Measurements from ENCODE around the gene GIN1. TPM values are rescaled to one million over a fixed set of nuclear protein-coding genes. Genes with fewer than 3 reads are reported as not detected.

GIN1 gene
- total RNA-seq, 3 donors from 2014 or later (not counting 1 experiment from before 2014, with no cell fraction given) = 3.3 to 3.6 (median 3.4) TPM

DNA sequence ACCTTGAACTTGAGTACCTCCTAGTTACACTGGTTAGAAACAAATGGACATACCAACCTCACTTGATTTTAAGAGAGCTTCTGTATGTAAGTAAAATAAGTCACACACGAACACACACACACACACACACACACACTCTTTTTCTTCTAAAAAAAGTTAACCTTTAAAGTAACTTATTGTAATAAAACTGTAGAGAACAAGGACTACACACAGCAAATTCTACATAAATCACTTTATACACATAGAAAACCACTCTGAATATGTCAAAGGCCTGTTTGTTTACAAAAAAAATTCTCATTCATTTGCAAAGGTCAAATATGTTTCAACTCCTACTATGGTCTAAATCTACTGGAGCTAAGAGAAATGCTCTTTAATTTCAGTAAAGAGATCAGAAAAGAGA, 29.1 kb downstream of the GIN1 start:
- Mint-ChIP-seq H3K9me3 (no peaks in the 10 kb centered on the region), H3K4me1 (no peaks in the 10 kb centered on the region), H3K36me3 (peaks cover 21% of the 10 kb centered on the region), H3K4me3 (no peak overlapping the region), H3K27ac (no peak overlapping the region), H3K27me3 (ENCODE audit: low read depth in 2 of 2) (no peaks in the 10 kb centered on the region)
- ATAC-seq (no peak), DNase-seq (no peak)
- no CpG with 5 or more reads among the region's 1 CpG for WGBS (ENCODE audit: insufficient coverage)
- Histone ChIP-seq H3K4me3 (ENCODE audit: low read length) (no peak overlapping the region), H3K27ac (ENCODE audit: low read length) (no peak overlapping the region), H3K36me3 (ENCODE audit: control insufficient read depth, insufficient read depth, low read length) (peaks cover 29% of the 10 kb centered on the region), H3K4me1 (ENCODE audit: control insufficient read depth, insufficient read depth, low read length) (no peaks in the 10 kb centered on the region), H3K27me3 (ENCODE audit: control insufficient read depth, insufficient read depth, low read length) (no peaks in the 10 kb centered on the region), H3K9me3 (ENCODE audit: control insufficient read depth, insufficient read depth, low read length) (no peaks in the 10 kb centered on the region)
- TF ChIP-seq, protein P1, sequence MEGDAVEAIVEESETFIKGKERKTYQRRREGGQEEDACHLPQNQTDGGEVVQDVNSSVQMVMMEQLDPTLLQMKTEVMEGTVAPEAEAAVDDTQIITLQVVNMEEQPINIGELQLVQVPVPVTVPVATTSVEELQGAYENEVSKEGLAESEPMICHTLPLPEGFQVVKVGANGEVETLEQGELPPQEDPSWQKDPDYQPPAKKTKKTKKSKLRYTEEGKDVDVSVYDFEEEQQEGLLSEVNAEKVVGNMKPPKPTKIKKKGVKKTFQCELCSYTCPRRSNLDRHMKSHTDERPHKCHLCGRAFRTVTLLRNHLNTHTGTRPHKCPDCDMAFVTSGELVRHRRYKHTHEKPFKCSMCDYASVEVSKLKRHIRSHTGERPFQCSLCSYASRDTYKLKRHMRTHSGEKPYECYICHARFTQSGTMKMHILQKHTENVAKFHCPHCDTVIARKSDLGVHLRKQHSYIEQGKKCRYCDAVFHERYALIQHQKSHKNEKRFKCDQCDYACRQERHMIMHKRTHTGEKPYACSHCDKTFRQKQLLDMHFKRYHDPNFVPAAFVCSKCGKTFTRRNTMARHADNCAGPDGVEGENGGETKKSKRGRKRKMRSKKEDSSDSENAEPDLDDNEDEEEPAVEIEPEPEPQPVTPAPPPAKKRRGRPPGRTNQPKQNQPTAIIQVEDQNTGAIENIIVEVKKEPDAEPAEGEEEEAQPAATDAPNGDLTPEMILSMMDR (IDR thresholded peaks at IDR 0.05) = no peak
- intact Hi-C loops (cut with micrococcal nuclease) = no loop called here

DNA sequence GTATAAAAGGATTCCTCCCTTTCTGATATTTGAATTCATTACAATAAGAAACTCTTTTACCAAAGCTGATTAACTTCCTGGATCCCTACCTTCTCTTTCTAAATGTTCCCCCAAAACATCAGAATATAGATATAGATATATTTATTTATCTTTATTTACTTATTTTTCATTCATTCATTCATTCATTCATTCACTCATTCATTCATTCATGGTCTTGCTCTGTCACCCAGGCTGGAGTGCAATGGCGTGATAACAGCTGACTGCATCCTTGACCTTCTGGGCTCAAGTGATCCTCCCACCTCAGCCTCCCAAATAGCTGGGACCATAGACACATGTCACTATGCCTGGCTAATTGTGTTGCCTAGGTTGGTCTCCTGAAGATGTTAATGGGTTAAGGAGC, 30.7 kb downstream of the GIN1 start:
- Mint-ChIP-seq H3K9me3 (peaks cover 0 to under 1% of the 10 kb centered on the region in 2 donors), H3K27me3 (ENCODE audit: low read depth in 2 of 2) (no peaks in the 10 kb centered on the region), H3K27ac (no peak overlapping the region), H3K36me3 (peaks cover 35% of the 10 kb centered on the region), H3K4me1 (no peaks in the 10 kb centered on the region), H3K4me3 (no peak overlapping the region)
- TF ChIP-seq, protein P1 (IDR thresholded peaks at IDR 0.05) = no peak
- intact Hi-C loops (cut with micrococcal nuclease) = no loop called here
- Histone ChIP-seq H3K4me1 (ENCODE audit: control insufficient read depth, insufficient read depth, low read length) (no peaks in the 10 kb centered on the region), H3K36me3 (ENCODE audit: control insufficient read depth, insufficient read depth, low read length) (peaks cover 38% of the 10 kb centered on the region), H3K9me3 (ENCODE audit: control insufficient read depth, insufficient read depth, low read length) (no peaks in the 10 kb centered on the region), H3K27ac (ENCODE audit: low read length) (no peak overlapping the region), H3K4me3 (ENCODE audit: low read length) (no peak overlapping the region), H3K27me3 (ENCODE audit: control insufficient read depth, insufficient read depth, low read length) (no peaks in the 10 kb centered on the region)
- WGBS (ENCODE audit: insufficient coverage) = 100% methylated on average over 1 of the region's 1 CpG
- DNase-seq = no peak
- no peak for ATAC-seq

DNA sequence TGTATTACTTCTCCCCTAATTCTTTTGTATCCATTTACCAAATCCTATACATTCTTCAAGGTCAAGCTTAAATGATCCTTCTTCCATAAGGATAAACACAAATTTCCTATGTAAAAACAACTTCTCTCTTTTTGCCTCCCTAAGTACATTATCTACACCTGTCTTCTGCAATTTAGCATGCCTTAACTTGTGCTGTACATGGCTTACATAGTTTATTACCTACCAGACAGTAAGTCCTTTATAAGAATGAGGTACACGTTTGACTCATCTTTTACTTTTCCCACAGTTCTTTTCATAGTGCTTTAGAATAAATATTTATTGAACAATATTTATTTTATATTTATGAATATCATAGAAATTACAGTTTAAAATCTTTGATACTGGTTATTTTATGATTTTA, 33.4 kb downstream of the GIN1 start:
- no peak overlapping the region for H3K4me3 Mint-ChIP-seq
- no peak overlapping the region for H3K27ac Mint-ChIP-seq
- H3K4me3 ChIP-seq (ENCODE audit: low read length) = no peak overlapping the region
- no peak for ATAC-seq
- DNase-seq = no peak
- peaks cover 50% of the 10 kb centered on the region for H3K36me3 Mint-ChIP-seq
- H3K27ac ChIP-seq (ENCODE audit: low read length) = no peak overlapping the region
- no peaks in the 10 kb centered on the region for H3K4me1 Mint-ChIP-seq
- intact Hi-C loops (cut with micrococcal nuclease) = no loop called here
- no peaks in the 10 kb centered on the region for H3K9me3 ChIP-seq (ENCODE audit: control insufficient read depth, insufficient read depth, low read length)
- peaks cover 34% of the 10 kb centered on the region for H3K36me3 ChIP-seq (ENCODE audit: control insufficient read depth, insufficient read depth, low read length)
- H3K27me3 ChIP-seq (ENCODE audit: control insufficient read depth, insufficient read depth, low read length) = no peaks in the 10 kb centered on the region
- TF ChIP-seq, protein P1 (IDR thresholded peaks at IDR 0.05) = no peak
- H3K27me3 Mint-ChIP-seq (ENCODE audit: low read depth in 2 of 2) = no peaks in the 10 kb centered on the region
- peaks cover 14 to 21% of the 10 kb centered on the region in 2 donors for H3K9me3 Mint-ChIP-seq
- H3K4me1 ChIP-seq (ENCODE audit: control insufficient read depth, insufficient read depth, low read length) = no peaks in the 10 kb centered on the region
- WGBS (ENCODE audit: insufficient coverage) = no CpG with 5 or more reads among the region's 1 CpG

DNA sequence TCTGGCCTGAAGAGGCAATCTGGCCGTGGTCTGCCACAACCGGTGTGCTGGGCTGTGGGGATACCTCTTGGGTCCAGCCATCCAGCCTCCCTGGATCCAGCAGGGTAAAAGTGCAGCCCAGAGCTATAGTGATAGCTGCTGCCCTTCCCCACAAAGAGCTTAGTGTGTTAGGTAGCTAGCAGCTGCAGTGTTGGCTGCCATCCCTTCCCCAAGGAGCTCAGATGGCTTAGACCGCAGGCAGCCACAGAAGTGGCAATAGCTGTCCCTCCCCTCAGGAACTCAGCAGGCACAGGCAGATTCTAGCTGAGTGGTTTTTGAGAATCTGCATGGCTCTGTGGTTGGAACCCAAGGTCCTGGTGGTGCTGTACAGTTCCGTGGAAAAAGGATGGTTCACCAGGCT, 40.1 kb downstream of the GIN1 start:
- 84% methylated on average over 4 of the region's 4 CpGs for WGBS (ENCODE audit: insufficient coverage)
- intact Hi-C loops (cut with micrococcal nuclease) = no loop called here
- Histone ChIP-seq H3K9me3 (ENCODE audit: control insufficient read depth, insufficient read depth, low read length) (peaks cover 18% of the 10 kb centered on the region), H3K36me3 (ENCODE audit: control insufficient read depth, insufficient read depth, low read length) (peaks cover 2% of the 10 kb centered on the region), H3K4me3 (ENCODE audit: low read length) (no peak overlapping the region), H3K27me3 (ENCODE audit: control insufficient read depth, insufficient read depth, low read length) (no peaks in the 10 kb centered on the region), H3K27ac (ENCODE audit: low read length) (no peak overlapping the region), H3K4me1 (ENCODE audit: control insufficient read depth, insufficient read depth, low read length) (no peaks in the 10 kb centered on the region)
- TF ChIP-seq, protein P1 (IDR thresholded peaks at IDR 0.05) = no peak
- H3K27me3 Mint-ChIP-seq (ENCODE audit: low read depth in 2 of 2) = no peaks in the 10 kb centered on the region
- H3K27ac Mint-ChIP-seq = no peak overlapping the region
- ATAC-seq (no peak), DNase-seq (no peak)
- H3K9me3 Mint-ChIP-seq = peaks cover 27 to 58% of the 10 kb centered on the region in 2 donors
- H3K4me1 Mint-ChIP-seq = no peaks in the 10 kb centered on the region
- H3K36me3 Mint-ChIP-seq = peaks cover 76% of the 10 kb centered on the region
- no peak overlapping the region for H3K4me3 Mint-ChIP-seq

Measured in natural killer cell (primary cell).